WERI-Rb-1 (cell line): ENCODE results near the gene ZFYVE19.

Experiments used
- DNase-seq: peaks from one replicate; pipeline ENCODE4 v3.0.0-alpha.2; 2020
- H3K27ac ChIP-seq: fragments of 250-450 bp; sonication (Bioruptor Pico); 2 replicates; pipeline ENCODE4 v1.5.1; 2020; ENCODE audit warnings: mild to moderate bottlenecking, moderate library complexity
- H3K27me3 ChIP-seq: fragments of 250-450 bp; sonication (Bioruptor Pico); 2 replicates; pipeline ENCODE4 v1.5.1; 2021; ENCODE audit warnings: mild to moderate bottlenecking, low read depth, moderate library complexity; ENCODE audit not compliant: insufficient read depth, severe bottlenecking
- H3K36me3 ChIP-seq: fragments of 250-450 bp; sonication (Bioruptor Pico); 2 replicates; pipeline ENCODE4 v1.5.1; 2020; ENCODE audit warnings: mild to moderate bottlenecking, moderate library complexity
- H3K4me3 ChIP-seq: 2 replicates; pipeline ENCODE4 v1.5.1; 2011; ENCODE audit warnings: low read depth, mild to moderate bottlenecking, control low read depth, low read length
- H3K9me3 ChIP-seq: fragments of 250-450 bp; sonication (Bioruptor Pico); 2 replicates; pipeline ENCODE4 v1.5.1; 2021; ENCODE audit warnings: mild to moderate bottlenecking, moderate library complexity; ENCODE audit not compliant: severe bottlenecking
- CTCF ChIP-seq: IDR thresholded peaks from 2 replicates; pipeline ENCODE4 v1.5.1; 2011; ENCODE audit warnings: low read depth, mild to moderate bottlenecking, control low read depth, inconsistent platforms, low read length

Gene ZFYVE19

GRCh38 chr15:40803076-40803475 lies 3.8 kb upstream of the ZFYVE19 start:
- TF ChIP-seq CTCF = no peak
- Histone ChIP-seq H3K4me3 (no peak overlapping the region), H3K27me3 (no peaks in the 10 kb centered on the region), H3K36me3 (no peaks in the 10 kb centered on the region; the same call in 1 of the 2 replicates), H3K27ac (no peak overlapping the region), H3K9me3 (no peaks in the 10 kb centered on the region)
- DNase-seq = no peak

GRCh38 chr15:40803688-40804087 lies 3.2 kb upstream of the ZFYVE19 start:
- no peaks in the 10 kb centered on the region for H3K9me3 ChIP-seq
- no peak overlapping the region for H3K27ac ChIP-seq
- no peak for TF ChIP-seq CTCF

GRCh38 chr15:40806672-40807027 lies 239 bp upstream of the ZFYVE19 start:
- H3K9me3 ChIP-seq = no peaks in the 10 kb centered on the region
- peak overlapping the region; percentile 100 for H3K4me3 ChIP-seq
- peaks cover 3% of the 10 kb centered on the region; the same call in 1 of the 2 replicates for H3K36me3 ChIP-seq
- H3K27me3 ChIP-seq = no peaks in the 10 kb centered on the region
- no peak for DNase-seq
- TF ChIP-seq CTCF = no peak
- H3K27ac ChIP-seq = peak overlapping the region; percentile 84

More at GRCh38 chr15:40803688-40804087, 3.2 kb upstream of the ZFYVE19 start:
- DNase-seq = no peak
- Histone ChIP-seq H3K27me3 (no peaks in the 10 kb centered on the region), H3K36me3 (no peaks in the 10 kb centered on the region; the same call in 1 of the 2 replicates), H3K4me3 (no peak overlapping the region)

GRCh38 chr15:40807888-40808461 lies 1.1 kb downstream of the ZFYVE19 start:
- Histone ChIP-seq H3K27ac (peak overlapping the region; percentile 67), H3K36me3 (peaks cover 3% of the 10 kb centered on the region; the same call in 1 of the 2 replicates), H3K9me3 (no peaks in the 10 kb centered on the region), H3K27me3 (no peaks in the 10 kb centered on the region), H3K4me3 (peak overlapping the region; percentile 100)
- no peak for DNase-seq
- no peak for TF ChIP-seq CTCF

- TF ChIP-seq CTCF = no peak
- Histone ChIP-seq H3K9me3 (no peaks in the 10 kb centered on the region), H3K36me3 (peaks cover 6% of the 10 kb centered on the region), H3K27ac (no peak overlapping the region), H3K4me3 (no peak overlapping the region), H3K27me3 (no peaks in the 10 kb centered on the region)
- no peak for DNase-seq
Observed at GRCh38 chr15:40808861-40809450, 2.1 kb downstream of the ZFYVE19 start.
